Suprapubic skin (tissue), 4 donors: ENCODE data around the gene IL11RA.

Experiments
- EP300 ChIP-seq: sonication (generic); formaldehyde crosslinking; IDR thresholded peaks from one replicate; pipeline ENCODE4 v1.6.1; 2017; ENCODE audit warnings: antibody characterized with exemption
- POLR2A ChIP-seq, 2 donors: fragments of 450-650 bp; IDR thresholded peaks; one replicate each; pipeline ENCODE4 v1.6.1; 2017; ENCODE audit warnings: antibody characterized with exemption in 2 of 2, mild to moderate bottlenecking in 2 of 2, moderate library complexity in 2 of 2
- POLR2AphosphoS5 ChIP-seq, 3 donors: sonication (generic); formaldehyde crosslinking; IDR thresholded peaks; one replicate each; pipeline ENCODE4 v1.6.1; 2017; ENCODE audit warnings: antibody characterized with exemption in 3 of 3
- TF ChIP-seq, protein P1 (sequence below), 2 donors: fragments of 200-600 bp in 1 of 2; fragments of 450-650 bp in 1 of 2; sonication (generic) in 1 of 2; IDR thresholded peaks; one replicate each; pipeline ENCODE4 v1.5.1; 2016 to 2019; ENCODE audit warnings: antibody characterized with exemption in 2 of 2, mild to moderate bottlenecking in 1 of 2, moderate library complexity in 1 of 2

DNA sequence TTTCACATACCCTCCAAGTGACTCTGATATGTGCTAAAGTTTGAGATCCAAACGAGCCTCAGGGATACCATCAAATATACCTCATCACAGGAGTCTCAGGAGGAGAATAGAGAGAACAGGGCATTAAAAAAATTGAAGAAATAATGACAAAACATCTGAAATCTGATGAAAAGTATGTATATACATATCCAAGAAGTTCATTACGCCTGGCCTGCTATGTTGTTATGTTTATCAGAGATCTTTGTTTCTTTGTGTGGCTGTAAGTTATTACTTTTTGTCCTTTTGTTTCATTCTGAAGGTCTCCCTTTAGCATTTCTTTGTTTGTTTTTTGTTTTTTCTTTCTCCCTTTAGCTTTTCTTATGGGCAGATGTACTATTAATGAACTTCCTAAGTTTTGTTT is 41.6 kb downstream of the IL11RA start:
- TF ChIP-seq POLR2A (IDR thresholded peaks at IDR 0.05), result no peak
- TF ChIP-seq, protein P1, sequence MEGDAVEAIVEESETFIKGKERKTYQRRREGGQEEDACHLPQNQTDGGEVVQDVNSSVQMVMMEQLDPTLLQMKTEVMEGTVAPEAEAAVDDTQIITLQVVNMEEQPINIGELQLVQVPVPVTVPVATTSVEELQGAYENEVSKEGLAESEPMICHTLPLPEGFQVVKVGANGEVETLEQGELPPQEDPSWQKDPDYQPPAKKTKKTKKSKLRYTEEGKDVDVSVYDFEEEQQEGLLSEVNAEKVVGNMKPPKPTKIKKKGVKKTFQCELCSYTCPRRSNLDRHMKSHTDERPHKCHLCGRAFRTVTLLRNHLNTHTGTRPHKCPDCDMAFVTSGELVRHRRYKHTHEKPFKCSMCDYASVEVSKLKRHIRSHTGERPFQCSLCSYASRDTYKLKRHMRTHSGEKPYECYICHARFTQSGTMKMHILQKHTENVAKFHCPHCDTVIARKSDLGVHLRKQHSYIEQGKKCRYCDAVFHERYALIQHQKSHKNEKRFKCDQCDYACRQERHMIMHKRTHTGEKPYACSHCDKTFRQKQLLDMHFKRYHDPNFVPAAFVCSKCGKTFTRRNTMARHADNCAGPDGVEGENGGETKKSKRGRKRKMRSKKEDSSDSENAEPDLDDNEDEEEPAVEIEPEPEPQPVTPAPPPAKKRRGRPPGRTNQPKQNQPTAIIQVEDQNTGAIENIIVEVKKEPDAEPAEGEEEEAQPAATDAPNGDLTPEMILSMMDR (IDR thresholded peaks at IDR 0.05), result no peak
- TF ChIP-seq POLR2AphosphoS5 (IDR thresholded peaks at IDR 0.05), result no peak
- TF ChIP-seq EP300, result no peak
